HG03135 (cell line): ENCODE results near the gene B3GAT1.
"Not testable (repeated sequence)": the region's sequence is repeated elsewhere in the genome, so short reads cannot be mapped to it uniquely, and the experiment has no call there.

Experiments
- ATAC-seq: cut with Tn5 transposase; IDR thresholded peaks from one replicate; pipeline ENCODE4 v1.9.1; 2021; ENCODE audit warnings: mild to moderate bottlenecking, moderate library complexity; ENCODE audit not compliant: unreplicated experiment

The B3GAT1 gene

GRCh38 chr11:134358165-134358855 lies 53.7 kb downstream of the B3GAT1 start:
- ATAC-seq = no peak

GRCh38 chr11:134357545-134357839 lies 54.5 kb downstream of the B3GAT1 start:
- ATAC-seq = no peak

- ATAC-seq = no peak
These were observed 55.1 kb downstream of the B3GAT1 start for GRCh38 chr11:134356656-134357544.

- no peak for ATAC-seq
These were observed 56.4 kb downstream of the B3GAT1 start for GRCh38 chr11:134355656-134356055.

GRCh38 chr11:134355136-134355535 lies 56.9 kb downstream of the B3GAT1 start:
- ATAC-seq = no peak

- ATAC-seq = no peak
These were observed 59.9 kb downstream of the B3GAT1 start for GRCh38 chr11:134352111-134352510.

GRCh38 chr11:134350381-134350780 lies 61.7 kb downstream of the B3GAT1 start:
- no peak for ATAC-seq

GRCh38 chr11:134349802-134350355 lies 62.2 kb downstream of the B3GAT1 start:
- no peak for ATAC-seq

GRCh38 chr11:134349109-134349801 lies 62.8 kb downstream of the B3GAT1 start:
- no peak for ATAC-seq

GRCh38 chr11:134347441-134347840 lies 64.6 kb downstream of the B3GAT1 start:
- ATAC-seq = no peak

GRCh38 chr11:134346976-134347350 lies 65.1 kb downstream of the B3GAT1 start:
- no peak for ATAC-seq

GRCh38 chr11:134346101-134346975 lies 65.7 kb downstream of the B3GAT1 start:
- no peak for ATAC-seq

- no peak for ATAC-seq
These were observed 66.8 kb downstream of the B3GAT1 start for GRCh38 chr11:134345237-134345550.

- not testable (repeated sequence) for ATAC-seq
These were observed 67.4 kb downstream of the B3GAT1 start for GRCh38 chr11:134344497-134345236.

GRCh38 chr11:134343646-134344045 lies 68.4 kb downstream of the B3GAT1 start:
- ATAC-seq = no peak

GRCh38 chr11:134342572-134343340 lies 69.3 kb downstream of the B3GAT1 start:
- no peak for ATAC-seq

- no peak for ATAC-seq
These were observed 70.1 kb downstream of the B3GAT1 start for GRCh38 chr11:134341805-134342571.

- no peak for ATAC-seq
These were observed 71.6 kb downstream of the B3GAT1 start for GRCh38 chr11:134340354-134340964.
